Peyer's patch (tissue), 4 donors: ENCODE measurements around the gene SHISA2.

ENCODE experiments used
- CTCF ChIP-seq, 6 experiments: fragments of 450-650 bp in 4 of 6; fragments of 200-600 bp in 2 of 6; sonication (generic) in 1 of 6; IDR thresholded peaks; one replicate each; pipeline ENCODE4 v1.5.1; 2017 to 2019; ENCODE audit warnings: antibody characterized with exemption in 6 of 6, mild to moderate bottlenecking in 3 of 6, moderate library complexity in 1 of 6
- POLR2A ChIP-seq, 2 donors: fragments of 450-650 bp; IDR thresholded peaks; one replicate each; pipeline ENCODE4 v1.5.1; 2017; ENCODE audit warnings: antibody characterized with exemption in 2 of 2, mild to moderate bottlenecking in 2 of 2, moderate library complexity in 2 of 2

DNA sequence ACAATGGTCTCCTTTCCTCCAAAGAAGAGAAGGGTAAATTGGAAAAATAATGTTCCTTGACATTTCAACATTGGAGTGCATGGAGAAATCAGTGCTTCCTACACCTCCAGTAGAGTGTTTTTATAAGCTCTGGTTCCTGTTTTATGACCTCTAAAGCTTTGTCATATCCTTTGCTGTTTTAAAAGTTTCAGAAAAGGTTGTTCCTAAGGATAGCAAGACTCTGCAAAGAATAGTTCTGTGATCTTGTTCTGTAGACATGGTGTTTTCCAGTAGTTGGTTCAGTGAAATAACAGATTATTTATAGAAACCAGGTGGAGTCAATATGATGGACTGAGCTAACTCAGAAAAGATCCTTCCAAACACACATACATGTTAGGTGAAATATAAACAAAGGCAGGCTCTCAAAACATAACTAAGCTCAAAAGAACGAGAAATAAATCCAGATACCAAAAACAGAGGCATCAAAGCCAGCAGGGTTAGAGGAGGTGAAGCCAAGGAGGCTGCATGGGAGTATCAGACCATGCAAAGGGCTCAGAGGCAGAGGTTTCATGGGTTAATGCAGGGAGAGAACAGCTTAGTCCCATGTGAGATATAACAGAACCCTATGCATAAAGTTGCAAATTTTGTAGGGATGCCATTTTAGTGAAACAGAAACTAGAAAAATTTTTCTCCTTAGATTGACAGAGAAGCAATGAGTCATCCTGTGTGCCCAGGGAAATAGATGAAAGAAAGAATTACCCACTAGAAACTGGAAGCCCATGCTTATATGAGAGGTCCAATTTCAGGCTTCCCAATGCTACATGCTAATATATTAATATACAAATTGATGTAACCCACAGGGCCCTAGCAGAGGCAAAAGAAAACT is 44.3 kb downstream of the SHISA2 start:
- TF ChIP-seq CTCF (IDR thresholded peaks at IDR 0.05) = no peak
- no peak for TF ChIP-seq POLR2A (IDR thresholded peaks at IDR 0.05)
